GM12892 (cell line): ENCODE data around the gene JPH4.
"Not testable (repeated sequence)": the region's sequence is repeated elsewhere in the genome, so short reads cannot be mapped to it uniquely, and the experiment has no call there.

ENCODE experiments used
- POLR2A ChIP-seq: IDR thresholded peaks from 2 replicates; pipeline ENCODE4 v1.6.1; 2011; ENCODE audit warnings: low read depth, low read length, control low read depth
- POLR2AphosphoS5 ChIP-seq: IDR thresholded peaks from 2 replicates; pipeline ENCODE4 v1.6.1; 2011; ENCODE audit warnings: low read depth, low read length, control low read depth
- TAF1 ChIP-seq: IDR thresholded peaks from 2 replicates; pipeline ENCODE4 v1.6.1; 2011; ENCODE audit warnings: low read depth, mild to moderate bottlenecking, control low read depth, low read length, borderline replicate concordance

DNA sequence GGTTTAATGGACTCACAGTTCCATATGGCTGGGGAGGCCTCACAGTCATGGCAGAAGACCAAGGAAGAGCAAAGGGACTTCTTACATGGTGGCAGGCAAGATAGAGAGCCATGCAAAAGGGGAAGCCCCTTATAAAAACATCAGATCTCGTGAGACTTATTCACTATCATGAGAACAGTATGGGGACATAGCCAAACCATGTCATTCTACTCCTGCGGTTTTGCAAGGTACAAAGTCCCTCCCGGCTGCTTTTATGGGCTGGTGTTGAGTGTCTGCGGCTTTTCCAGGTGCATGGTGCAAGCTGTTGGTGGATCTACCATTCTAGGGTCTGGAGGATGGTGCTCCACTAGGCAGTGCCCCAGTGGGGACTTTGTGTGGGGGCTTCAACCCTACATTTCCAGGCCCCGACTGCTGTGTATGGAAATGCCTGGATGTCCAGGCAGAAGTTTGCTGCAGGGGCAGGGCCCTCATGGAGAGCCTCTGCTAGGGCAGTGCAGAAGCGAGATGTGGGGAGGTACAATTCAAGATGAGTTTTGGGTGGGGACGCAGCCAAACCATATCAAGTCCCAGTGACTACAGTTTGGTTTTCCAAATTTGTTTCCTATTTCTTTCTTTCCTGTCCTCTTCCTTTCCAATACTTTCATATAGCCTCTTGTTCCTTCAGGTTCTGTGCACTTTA is 31.0 kb upstream of the JPH4 start:
- not testable (repeated sequence) for TF ChIP-seq POLR2AphosphoS5, POLR2A, TAF1
